Natural killer cell treated with Interleukin-12 subunit alpha and Interleukin-12 subunit beta and Interleukin-15 and Interleukin-18, amount 100 ng/mL, for 72 hours (primary cell): ENCODE results near the gene SHISA8. TPM values are rescaled to one million over a fixed set of nuclear protein-coding genes. Genes with fewer than 3 reads are reported as not detected.

ENCODE experiments used
- ATAC-seq, 2 donors: fragments of 150-1000 bp; cut with Tn5 transposase in 1 of 2; sonication (Bioruptor Pico), chemical (Tn5 transposase) in 1 of 2; 2 replicates each; pipeline ENCODE4 v1.10.0; 2021
- DNase-seq: peaks from one replicate; pipeline ENCODE4 v3.0.0; 2022; ENCODE audit warnings: low spot score
- H3K27ac Mint-ChIP-seq, 2 donors: 1 replicate in 1 of 2; 2 replicates in 1 of 2; pipeline ENCODE4 v1.8.0; 2022; ENCODE audit warnings: mixed read lengths in 2 of 2, mild to moderate bottlenecking in 1 of 2, moderate library complexity in 1 of 2
- H3K27me3 Mint-ChIP-seq, 2 donors: 1 replicate in 1 of 2; 2 replicates in 1 of 2; pipeline ENCODE4 v1.8.0; 2022; ENCODE audit warnings: mixed read lengths in 2 of 2
- H3K36me3 Mint-ChIP-seq: one replicate; pipeline ENCODE4 v1.8.0; 2022; ENCODE audit warnings: mixed read lengths
- H3K4me1 Mint-ChIP-seq, 2 donors: 1 replicate in 1 of 2; 2 replicates in 1 of 2; pipeline ENCODE4 v1.8.0; 2022; ENCODE audit warnings: low read depth in 2 of 2, mixed read lengths in 2 of 2, mild to moderate bottlenecking in 1 of 2
- H3K4me3 Mint-ChIP-seq: one replicate; pipeline ENCODE4 v1.8.0; 2022; ENCODE audit warnings: mixed read lengths
- H3K9me3 Mint-ChIP-seq: 2 replicates; pipeline ENCODE4 v1.8.0; 2022; ENCODE audit warnings: mixed read lengths
- total RNA-seq, 2 donors: library from RNA; stranded (reverse); gene quantifications; one replicate each; pipeline ENCODE4 v1.2.3, GENCODE V29; 2022

The SHISA8 gene
- total RNA-seq, 2 donors from 2014 or later = not detected

GRCh38 chr22:41904450-41905410 lies 10.1 kb downstream of the SHISA8 start:
- no peak overlapping the region for H3K27ac Mint-ChIP-seq
- H3K4me3 Mint-ChIP-seq = no peak overlapping the region
- no peaks in the 10 kb centered on the region for H3K27me3 Mint-ChIP-seq
- ATAC-seq (no peak), DNase-seq (no peak)
- H3K36me3 Mint-ChIP-seq = no peaks in the 10 kb centered on the region
- H3K9me3 Mint-ChIP-seq = no peaks in the 10 kb centered on the region
- H3K4me1 Mint-ChIP-seq = peaks cover 5 to 18% of the 10 kb centered on the region in 2 donors

- ATAC-seq (no peak), DNase-seq (no peak)
- peaks cover 0 to 8% of the 10 kb centered on the region in 2 donors for H3K4me1 Mint-ChIP-seq
- H3K27me3 Mint-ChIP-seq = no peaks in the 10 kb centered on the region
- H3K36me3 Mint-ChIP-seq = no peaks in the 10 kb centered on the region
- no peaks in the 10 kb centered on the region for H3K9me3 Mint-ChIP-seq
- no peak overlapping the region for H3K27ac Mint-ChIP-seq
- no peak overlapping the region for H3K4me3 Mint-ChIP-seq
Measured at GRCh38 chr22:41902932-41903421, 11.9 kb downstream of the SHISA8 start.

- Mint-ChIP-seq H3K27me3 (no peaks in the 10 kb centered on the region), H3K4me3 (no peak overlapping the region), H3K9me3 (no peaks in the 10 kb centered on the region), H3K27ac (no peak overlapping the region), H3K36me3 (no peaks in the 10 kb centered on the region), H3K4me1 (peaks cover 0 to 1% of the 10 kb centered on the region in 2 donors)
- DNase-seq = peak; percentile 58
- no peak for ATAC-seq
Measured at GRCh38 chr22:41902016-41902415, 12.9 kb downstream of the SHISA8 start.

GRCh38 chr22:41900652-41901312 lies 14.1 kb downstream of the SHISA8 start:
- DNase-seq (no peak), ATAC-seq (no peak)
- Mint-ChIP-seq H3K27me3 (no peaks in the 10 kb centered on the region), H3K36me3 (no peaks in the 10 kb centered on the region), H3K4me3 (no peak overlapping the region), H3K9me3 (no peaks in the 10 kb centered on the region), H3K27ac (no peak overlapping the region), H3K4me1 (peaks cover 0 to 3% of the 10 kb centered on the region in 2 donors)

- Mint-ChIP-seq H3K36me3 (no peaks in the 10 kb centered on the region), H3K27ac (no peak overlapping the region), H3K4me1 (peaks cover 0 to 3% of the 10 kb centered on the region in 2 donors), H3K27me3 (no peaks in the 10 kb centered on the region), H3K4me3 (no peak overlapping the region), H3K9me3 (no peaks in the 10 kb centered on the region)
- DNase-seq (no peak), ATAC-seq (no peak)
Measured at GRCh38 chr22:41899992-41900651, 14.8 kb downstream of the SHISA8 start.

GRCh38 chr22:41899110-41899509 lies 15.8 kb downstream of the SHISA8 start:
- H3K36me3 Mint-ChIP-seq = no peaks in the 10 kb centered on the region
- no peak overlapping the region for H3K27ac Mint-ChIP-seq
- DNase-seq (peak; percentile 44), ATAC-seq (no peak)
- H3K4me1 Mint-ChIP-seq = peaks cover 0 to 3% of the 10 kb centered on the region in 2 donors
- no peak overlapping the region for H3K4me3 Mint-ChIP-seq
- H3K27me3 Mint-ChIP-seq = no peaks in the 10 kb centered on the region
- no peaks in the 10 kb centered on the region for H3K9me3 Mint-ChIP-seq

- Mint-ChIP-seq H3K27me3 (no peaks in the 10 kb centered on the region), H3K4me3 (no peak overlapping the region), H3K4me1 (peaks cover 0 to 3% of the 10 kb centered on the region in 2 donors), H3K27ac (no peak overlapping the region), H3K36me3 (no peaks in the 10 kb centered on the region), H3K9me3 (no peaks in the 10 kb centered on the region)
- ATAC-seq (no peak), DNase-seq (no peak)
Measured at GRCh38 chr22:41898645-41899044, 16.2 kb downstream of the SHISA8 start.

GRCh38 chr22:41893591-41894375 lies 21.1 kb downstream of the SHISA8 start:
- Mint-ChIP-seq H3K9me3 (no peaks in the 10 kb centered on the region), H3K27ac (no peak overlapping the region), H3K27me3 (no peaks in the 10 kb centered on the region), H3K36me3 (peaks cover 5% of the 10 kb centered on the region), H3K4me1 (peaks cover 0 to 3% of the 10 kb centered on the region in 2 donors), H3K4me3 (no peak overlapping the region)
- no peak for DNase-seq
- no peak for ATAC-seq

GRCh38 chr22:41892721-41893120 lies 22.2 kb downstream of the SHISA8 start:
- ATAC-seq = no peak
- Mint-ChIP-seq H3K27me3 (no peaks in the 10 kb centered on the region), H3K27ac (peak overlapping the region in 1 of 2 donors; percentile 67), H3K36me3 (peaks cover 13% of the 10 kb centered on the region), H3K9me3 (no peaks in the 10 kb centered on the region), H3K4me3 (no peak overlapping the region), H3K4me1 (peaks cover 0 to 3% of the 10 kb centered on the region in 2 donors)
- no peak for DNase-seq

- ATAC-seq (no peak), DNase-seq (no peak)
- Mint-ChIP-seq H3K4me3 (no peak overlapping the region), H3K9me3 (no peaks in the 10 kb centered on the region), H3K36me3 (peaks cover 18% of the 10 kb centered on the region), H3K27me3 (no peaks in the 10 kb centered on the region), H3K27ac (no peak overlapping the region), H3K4me1 (no peaks in the 10 kb centered on the region)
Measured at GRCh38 chr22:41891407-41891806, 23.5 kb downstream of the SHISA8 start.

GRCh38 chr22:41888627-41889200 lies 26.2 kb downstream of the SHISA8 start:
- H3K36me3 Mint-ChIP-seq = peaks cover 18% of the 10 kb centered on the region
- H3K4me3 Mint-ChIP-seq = no peak overlapping the region
- DNase-seq = no peak
- H3K4me1 Mint-ChIP-seq = no peaks in the 10 kb centered on the region
- H3K27me3 Mint-ChIP-seq = no peaks in the 10 kb centered on the region
- H3K27ac Mint-ChIP-seq = no peak overlapping the region
- ATAC-seq = no peak
- H3K9me3 Mint-ChIP-seq = no peaks in the 10 kb centered on the region

GRCh38 chr22:41885516-41885915 lies 29.4 kb downstream of the SHISA8 start:
- Mint-ChIP-seq H3K4me1 (peaks cover 0 to 11% of the 10 kb centered on the region in 2 donors), H3K4me3 (no peak overlapping the region), H3K27me3 (no peaks in the 10 kb centered on the region), H3K27ac (peak overlapping the region in 1 of 2 donors; percentile 17), H3K9me3 (no peaks in the 10 kb centered on the region), H3K36me3 (peaks cover 38% of the 10 kb centered on the region)
- DNase-seq (no peak), ATAC-seq (no peak)

GRCh38 chr22:41885116-41885515 lies 29.8 kb downstream of the SHISA8 start:
- no peak for ATAC-seq
- no peaks in the 10 kb centered on the region for H3K9me3 Mint-ChIP-seq
- peaks cover 0 to 11% of the 10 kb centered on the region in 2 donors for H3K4me1 Mint-ChIP-seq
- H3K27ac Mint-ChIP-seq = no peak overlapping the region
- no peaks in the 10 kb centered on the region for H3K27me3 Mint-ChIP-seq
- peaks cover 35% of the 10 kb centered on the region for H3K36me3 Mint-ChIP-seq
- DNase-seq = no peak
- no peak overlapping the region for H3K4me3 Mint-ChIP-seq
